Endothelial cell of umbilical vein (primary cell): ENCODE results near the gene PRDM2.

Experiments used
- CTCF ChIP-seq, 2 donors: IDR thresholded peaks; 1 replicate in 1 of 2; 2 replicates in 1 of 2; pipeline ENCODE4 v1.5.1; 2011; ENCODE audit warnings: low read length in 2 of 2, mild to moderate bottlenecking in 2 of 2, moderate library complexity in 2 of 2, control low read depth in 1 of 2, inconsistent platforms in 1 of 2, low read depth in 1 of 2; ENCODE audit not compliant: insufficient read depth in 1 of 2; ENCODE audit errors: extremely low read depth in 1 of 2
- EZH2 ChIP-seq: IDR thresholded peaks from 2 replicates; pipeline ENCODE4 v1.6.1; 2012; ENCODE audit warnings: borderline replicate concordance, low read depth, mild to moderate bottlenecking, moderate library complexity, low read length, inconsistent platforms; ENCODE audit not compliant: severe bottlenecking
- FOS ChIP-seq: IDR thresholded peaks from 2 replicates; pipeline ENCODE4 v1.6.1; 2011; ENCODE audit warnings: mild to moderate bottlenecking, low read length, moderate library complexity, borderline replicate concordance; ENCODE audit not compliant: insufficient read depth
- GATA2 ChIP-seq: IDR thresholded peaks from 2 replicates; pipeline ENCODE4 v1.7.0; 2011; ENCODE audit warnings: low read depth, mild to moderate bottlenecking, moderate library complexity, mixed read lengths, low read length; ENCODE audit not compliant: insufficient read length, insufficient read depth
- JUN ChIP-seq: IDR thresholded peaks from 2 replicates; pipeline ENCODE4 v1.6.1; 2011; ENCODE audit warnings: borderline replicate concordance, low read depth; ENCODE audit not compliant: insufficient read length, insufficient read depth
- MAX ChIP-seq: IDR thresholded peaks from 2 replicates; pipeline ENCODE4 v1.6.1; 2011; ENCODE audit not compliant: insufficient read depth, insufficient read length
- MYC ChIP-seq: IDR thresholded peaks from one replicate; pipeline ENCODE4 v1.6.1; 2011; ENCODE audit warnings: mild to moderate bottlenecking, low read depth, low read length
- POLR2A ChIP-seq: IDR thresholded peaks from 2 replicates; pipeline ENCODE4 v1.6.1; 2012; ENCODE audit warnings: low read depth, mild to moderate bottlenecking, control low read depth, low read length
- POLR2AphosphoS5 ChIP-seq: IDR thresholded peaks from 2 replicates; pipeline ENCODE4 v1.6.1; 2012; ENCODE audit warnings: low read depth, mild to moderate bottlenecking, control low read depth, low read length, moderate library complexity; ENCODE audit not compliant: insufficient read depth

GRCh38 chr1:13865851-13866250 is 165.9 kb downstream of the PRDM2 start:
- no peak for TF ChIP-seq CTCF (IDR thresholded peaks at IDR 0.05; ENCODE audit: extremely low read depth in 1 of 2, insufficient read depth in 1 of 2, low read depth in 1 of 2, low read length in 2 of 2)
- TF ChIP-seq POLR2AphosphoS5 = no peak
- TF ChIP-seq POLR2A = no peak
- TF ChIP-seq GATA2 = no peak
- TF ChIP-seq MAX = no peak
- TF ChIP-seq MYC = no peak
- TF ChIP-seq EZH2 = no peak
- TF ChIP-seq JUN = no peak
- no peak for TF ChIP-seq FOS
